SK-N-SH treated with all-trans-retinoic acid at 6 μM for 48 hours (cell line): Measurements from ENCODE around the gene ACTR8.
A peak's percentile ranks its signal among the peaks of the same experiment; 100 is the strongest.

Source experiments
- ATAC-seq: fragments of 200-7000 bp; cut with Tn5 transposase; 3 replicates; pipeline ENCODE4 v1.9.1; 2020; ENCODE audit warnings: mild to moderate bottlenecking, moderate library complexity
- ARNTL ChIP-seq: fragments of 450-650 bp; formaldehyde crosslinking; IDR thresholded peaks from 2 replicates; pipeline ENCODE4 v1.5.0; 2020; ENCODE audit warnings: low read depth, mild to moderate bottlenecking, moderate library complexity, borderline replicate concordance
- BACH2 ChIP-seq: fragments of 250-450 bp; sonication (Bioruptor Pico); IDR thresholded peaks from 2 replicates; pipeline ENCODE4 v1.9.0; 2021; ENCODE audit warnings: mild to moderate bottlenecking, borderline replicate concordance
- CSDC2 ChIP-seq: fragments of 250-450 bp; sonication (Bioruptor Pico); IDR thresholded peaks from 2 replicates; pipeline ENCODE4 v1.5.0; 2020; ENCODE audit warnings: mild to moderate bottlenecking, moderate library complexity
- ESRRG ChIP-seq: fragments of 250-450 bp; sonication (Bioruptor Pico); IDR thresholded peaks from 2 replicates; pipeline ENCODE4 v1.6.1; 2021; ENCODE audit warnings: mild to moderate bottlenecking
- GLIS3 ChIP-seq: fragments of 250-450 bp; sonication (Bioruptor Pico); IDR thresholded peaks from 2 replicates; pipeline ENCODE4 v1.5.0; 2020; ENCODE audit warnings: mild to moderate bottlenecking, moderate library complexity
- ISL1 ChIP-seq: fragments of 250-450 bp; sonication (Bioruptor Pico); IDR thresholded peaks from 2 replicates; pipeline ENCODE4 v2.1.2; 2022; ENCODE audit warnings: mild to moderate bottlenecking, moderate library complexity
- OSR1 ChIP-seq: fragments of 250-450 bp; sonication (Bioruptor Pico); IDR thresholded peaks from 2 replicates; pipeline ENCODE4 v1.8.0; 2022; ENCODE audit warnings: moderate library complexity, mild to moderate bottlenecking, inconsistent platforms
- PPARA ChIP-seq: fragments of 250-450 bp; sonication (Bioruptor Pico); IDR thresholded peaks from 2 replicates; pipeline ENCODE4 v1.5.0; 2020; ENCODE audit warnings: mild to moderate bottlenecking, borderline replicate concordance
- RARB ChIP-seq: fragments of 250-450 bp; sonication (Bioruptor Pico); IDR thresholded peaks from 2 replicates; pipeline ENCODE4 v1.8.0; 2021; ENCODE audit warnings: mild to moderate bottlenecking, moderate library complexity
- SNAI2 ChIP-seq: fragments of 250-450 bp; sonication (Bioruptor Pico); IDR thresholded peaks from 2 replicates; pipeline ENCODE4 v1.5.0; 2020; ENCODE audit warnings: mild to moderate bottlenecking, moderate library complexity
- TCF4 ChIP-seq: fragments of 250-450 bp; sonication (Bioruptor Pico); IDR thresholded peaks from 2 replicates; pipeline ENCODE4 v1.8.0; 2021; ENCODE audit warnings: mild to moderate bottlenecking, moderate library complexity, borderline replicate concordance
- TOX ChIP-seq: fragments of 250-450 bp; sonication (Bioruptor Pico); IDR thresholded peaks from 2 replicates; pipeline ENCODE4 v1.8.0; 2021; ENCODE audit warnings: mild to moderate bottlenecking, moderate library complexity, borderline replicate concordance
- ZC3H10 ChIP-seq: fragments of 250-450 bp; sonication (Bioruptor Pico); IDR thresholded peaks from 2 replicates; pipeline ENCODE4 v1.5.1; 2021; ENCODE audit warnings: mild to moderate bottlenecking, moderate library complexity
- ZFP3 ChIP-seq: fragments of 250-450 bp; sonication (Bioruptor Pico); IDR thresholded peaks from 2 replicates; pipeline ENCODE4 v1.5.0; 2020; ENCODE audit warnings: mild to moderate bottlenecking, moderate library complexity
- ZFP30 ChIP-seq: fragments of 450-650 bp; formaldehyde crosslinking; IDR thresholded peaks from 2 replicates; pipeline ENCODE4 v1.5.0; 2022; ENCODE audit warnings: mild to moderate bottlenecking, moderate library complexity
- ZNF565 ChIP-seq: fragments of 450-650 bp; formaldehyde crosslinking; conservative IDR thresholded peaks from 2 replicates; pipeline ENCODE4 v1.5.0; 2020; ENCODE audit warnings: low read depth, mild to moderate bottlenecking, moderate library complexity
- ZNF70 ChIP-seq: fragments of 450-650 bp; formaldehyde crosslinking; IDR thresholded peaks from 2 replicates; pipeline ENCODE4 v1.5.0; 2020; ENCODE audit warnings: mild to moderate bottlenecking, moderate library complexity
- ZNF8 ChIP-seq: fragments of 450-650 bp; formaldehyde crosslinking; IDR thresholded peaks from 2 replicates; pipeline ENCODE4 v1.5.0; 2020; ENCODE audit warnings: mild to moderate bottlenecking, moderate library complexity
- TF ChIP-seq, protein P1 (sequence below): fragments of 250-450 bp; sonication (Bioruptor Pico); IDR thresholded peaks from 2 replicates; pipeline ENCODE4 v1.5.1; 2020; ENCODE audit warnings: low read depth, mild to moderate bottlenecking, moderate library complexity
- TF ChIP-seq, protein P2 (sequence below): fragments of 250-450 bp; sonication (Bioruptor Pico); IDR thresholded peaks from 2 replicates; pipeline ENCODE4 v1.5.1; 2021; ENCODE audit warnings: mild to moderate bottlenecking, moderate library complexity
- TF ChIP-seq, protein P3 (sequence below): fragments of 250-450 bp; sonication (Bioruptor Pico); IDR thresholded peaks from 2 replicates; pipeline ENCODE4 v1.8.0; 2021; ENCODE audit warnings: low read depth, mild to moderate bottlenecking, moderate library complexity, borderline replicate concordance
- TF ChIP-seq, protein P4 (sequence below): fragments of 250-450 bp; sonication (Bioruptor Pico); IDR thresholded peaks from 2 replicates; pipeline ENCODE4 v1.8.0; 2020; ENCODE audit warnings: mild to moderate bottlenecking, moderate library complexity, borderline replicate concordance

ACTR8 gene

DNA sequence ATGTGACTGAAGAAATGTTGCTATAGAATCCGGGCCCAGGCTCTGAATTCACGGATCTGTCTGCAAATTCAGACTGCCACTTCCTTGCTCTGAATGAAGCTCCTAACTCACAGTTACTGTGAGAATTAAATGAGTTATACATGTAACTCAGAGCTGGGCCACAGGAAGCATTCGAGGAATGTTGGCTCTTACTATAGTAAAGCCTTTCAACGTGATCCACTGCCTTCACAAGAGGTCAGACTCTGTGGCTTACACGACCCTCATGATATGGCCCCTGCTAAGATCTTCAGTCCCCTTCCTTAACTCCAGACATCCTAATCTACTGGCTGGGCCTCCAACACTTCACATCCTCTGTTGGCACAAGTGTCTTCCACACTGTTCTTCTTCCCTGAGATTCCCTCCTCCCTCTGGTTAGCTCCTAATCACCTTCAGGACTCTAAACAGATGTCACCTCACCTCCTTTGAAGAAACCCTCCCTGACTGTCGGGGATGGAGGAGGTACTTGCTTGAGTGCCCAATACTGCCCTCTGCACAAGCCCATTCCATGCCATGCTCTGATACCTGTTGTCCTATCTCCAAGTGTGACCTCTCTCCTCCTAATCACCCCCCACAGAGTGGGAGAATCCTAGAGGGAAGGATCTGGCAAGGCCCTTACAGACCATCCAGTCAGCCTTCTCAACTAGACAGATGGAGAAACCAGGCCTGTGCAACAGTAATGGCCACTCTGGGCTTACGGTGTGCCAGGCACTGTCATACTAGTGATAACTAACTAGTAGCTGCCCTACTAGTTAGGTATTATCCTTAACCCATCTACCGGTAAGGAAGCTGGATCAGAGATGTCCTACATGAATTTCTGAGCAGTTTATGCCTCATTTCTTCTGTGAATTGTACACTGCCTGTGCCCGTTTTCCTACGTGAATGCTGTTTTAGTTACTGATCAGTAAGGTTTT is 1.3 kb downstream of the ACTR8 start:
- peak; percentile 5 for ATAC-seq

DNA sequence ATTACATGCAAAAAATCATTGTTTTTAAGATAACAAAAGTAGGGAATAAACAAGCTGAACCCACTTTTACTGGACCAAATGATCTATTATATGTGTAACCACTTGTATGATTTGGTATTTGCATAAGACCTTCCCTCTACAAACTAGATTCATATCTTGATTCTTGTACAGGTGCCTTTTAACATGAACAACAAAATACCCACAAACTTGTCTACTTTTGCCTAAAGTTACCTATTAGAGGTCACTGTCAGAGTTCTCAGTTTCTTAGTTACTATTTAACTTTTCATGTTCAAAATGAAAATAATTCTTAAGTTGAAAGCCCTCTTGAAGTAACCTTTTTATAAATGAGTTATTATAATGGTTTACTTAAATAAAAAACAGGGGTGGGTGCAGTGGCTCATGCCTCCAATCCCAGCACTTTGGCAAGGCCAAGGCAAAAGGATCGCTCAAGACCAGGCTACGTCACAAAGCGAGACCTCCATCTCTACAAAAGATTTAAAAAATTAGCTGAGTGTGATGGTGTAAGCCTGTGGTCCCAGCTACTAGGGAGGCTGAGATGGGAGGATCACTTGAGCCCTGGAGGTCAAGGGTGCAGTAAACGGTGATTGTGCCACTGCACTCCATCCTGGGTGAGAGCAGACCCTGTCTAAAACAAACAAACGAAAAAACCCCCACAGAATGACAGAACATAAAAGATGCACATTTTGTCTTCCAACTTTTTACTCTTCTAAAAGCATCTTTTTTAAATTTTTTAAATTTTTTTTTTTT is 16.0 kb downstream of the ACTR8 start:
- TF ChIP-seq, protein P1, sequence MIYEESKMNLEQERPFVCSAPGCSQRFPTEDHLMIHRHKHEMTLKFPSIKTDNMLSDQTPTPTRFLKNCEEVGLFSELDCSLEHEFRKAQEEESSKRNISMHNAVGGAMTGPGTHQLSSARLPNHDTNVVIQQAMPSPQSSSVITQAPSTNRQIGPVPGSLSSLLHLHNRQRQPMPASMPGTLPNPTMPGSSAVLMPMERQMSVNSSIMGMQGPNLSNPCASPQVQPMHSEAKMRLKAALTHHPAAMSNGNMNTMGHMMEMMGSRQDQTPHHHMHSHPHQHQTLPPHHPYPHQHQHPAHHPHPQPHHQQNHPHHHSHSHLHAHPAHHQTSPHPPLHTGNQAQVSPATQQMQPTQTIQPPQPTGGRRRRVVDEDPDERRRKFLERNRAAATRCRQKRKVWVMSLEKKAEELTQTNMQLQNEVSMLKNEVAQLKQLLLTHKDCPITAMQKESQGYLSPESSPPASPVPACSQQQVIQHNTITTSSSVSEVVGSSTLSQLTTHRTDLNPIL, result no peak
- TF ChIP-seq CSDC2 (CRISPR knock-in tag) (no peak), ARNTL (CRISPR knock-in tag) (no peak), ISL1 (CRISPR knock-in tag) (no peak), ZFP3 (no peak), ZC3H10 (CRISPR knock-in tag) (no peak), ZNF70 (CRISPR knock-in tag) (no peak), SNAI2 (CRISPR knock-in tag) (no peak), ESRRG (CRISPR knock-in tag) (no peak), RARB (no peak), BACH2 (CRISPR knock-in tag) (no peak), ZNF8 (no peak), ZFP30 (no peak), TOX (CRISPR knock-in tag) (no peak)
- TF ChIP-seq, protein P2, sequence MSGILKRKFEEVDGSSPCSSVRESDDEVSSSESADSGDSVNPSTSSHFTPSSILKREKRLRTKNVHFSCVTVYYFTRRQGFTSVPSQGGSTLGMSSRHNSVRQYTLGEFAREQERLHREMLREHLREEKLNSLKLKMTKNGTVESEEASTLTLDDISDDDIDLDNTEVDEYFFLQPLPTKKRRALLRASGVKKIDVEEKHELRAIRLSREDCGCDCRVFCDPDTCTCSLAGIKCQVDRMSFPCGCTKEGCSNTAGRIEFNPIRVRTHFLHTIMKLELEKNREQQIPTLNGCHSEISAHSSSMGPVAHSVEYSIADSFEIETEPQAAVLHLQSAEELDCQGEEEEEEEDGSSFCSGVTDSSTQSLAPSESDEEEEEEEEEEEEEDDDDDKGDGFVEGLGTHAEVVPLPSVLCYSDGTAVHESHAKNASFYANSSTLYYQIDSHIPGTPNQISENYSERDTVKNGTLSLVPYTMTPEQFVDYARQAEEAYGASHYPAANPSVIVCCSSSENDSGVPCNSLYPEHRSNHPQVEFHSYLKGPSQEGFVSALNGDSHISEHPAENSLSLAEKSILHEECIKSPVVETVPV (CRISPR knock-in tag), result no peak
- TF ChIP-seq, protein P3, sequence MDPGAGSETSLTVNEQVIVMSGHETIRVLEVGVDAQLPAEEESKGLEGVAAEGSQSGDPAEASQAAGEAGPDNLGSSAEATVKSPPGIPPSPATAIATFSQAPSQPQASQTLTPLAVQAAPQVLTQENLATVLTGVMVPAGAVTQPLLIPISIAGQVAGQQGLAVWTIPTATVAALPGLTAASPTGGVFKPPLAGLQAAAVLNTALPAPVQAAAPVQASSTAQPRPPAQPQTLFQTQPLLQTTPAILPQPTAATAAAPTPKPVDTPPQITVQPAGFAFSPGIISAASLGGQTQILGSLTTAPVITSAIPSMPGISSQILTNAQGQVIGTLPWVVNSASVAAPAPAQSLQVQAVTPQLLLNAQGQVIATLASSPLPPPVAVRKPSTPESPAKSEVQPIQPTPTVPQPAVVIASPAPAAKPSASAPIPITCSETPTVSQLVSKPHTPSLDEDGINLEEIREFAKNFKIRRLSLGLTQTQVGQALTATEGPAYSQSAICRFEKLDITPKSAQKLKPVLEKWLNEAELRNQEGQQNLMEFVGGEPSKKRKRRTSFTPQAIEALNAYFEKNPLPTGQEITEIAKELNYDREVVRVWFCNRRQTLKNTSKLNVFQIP (CRISPR knock-in tag), result no peak
- no peak for ATAC-seq

More for the DNA sequence above, 1.3 kb downstream of the ACTR8 start:
- no peak for TF ChIP-seq ZFP30
- TF ChIP-seq PPARA (CRISPR knock-in tag), result no peak
- no peak for TF ChIP-seq ZNF565 (CRISPR knock-in tag)
- TF ChIP-seq SNAI2 (CRISPR knock-in tag), result no peak
- no peak for TF ChIP-seq ARNTL (CRISPR knock-in tag)
- TF ChIP-seq CSDC2 (CRISPR knock-in tag), result no peak
- TF ChIP-seq ZNF70 (CRISPR knock-in tag), result no peak
- TF ChIP-seq TCF4 (CRISPR knock-in tag), result no peak
- TF ChIP-seq ZNF8, result no peak
- TF ChIP-seq ZFP3, result no peak
- no peak for TF ChIP-seq OSR1 (CRISPR knock-in tag)
- TF ChIP-seq, protein P2 (CRISPR knock-in tag), result no peak
- no peak for TF ChIP-seq ESRRG (CRISPR knock-in tag)
- TF ChIP-seq GLIS3 (CRISPR knock-in tag), result no peak
- TF ChIP-seq ZC3H10 (CRISPR knock-in tag), result no peak
- TF ChIP-seq, protein P4, sequence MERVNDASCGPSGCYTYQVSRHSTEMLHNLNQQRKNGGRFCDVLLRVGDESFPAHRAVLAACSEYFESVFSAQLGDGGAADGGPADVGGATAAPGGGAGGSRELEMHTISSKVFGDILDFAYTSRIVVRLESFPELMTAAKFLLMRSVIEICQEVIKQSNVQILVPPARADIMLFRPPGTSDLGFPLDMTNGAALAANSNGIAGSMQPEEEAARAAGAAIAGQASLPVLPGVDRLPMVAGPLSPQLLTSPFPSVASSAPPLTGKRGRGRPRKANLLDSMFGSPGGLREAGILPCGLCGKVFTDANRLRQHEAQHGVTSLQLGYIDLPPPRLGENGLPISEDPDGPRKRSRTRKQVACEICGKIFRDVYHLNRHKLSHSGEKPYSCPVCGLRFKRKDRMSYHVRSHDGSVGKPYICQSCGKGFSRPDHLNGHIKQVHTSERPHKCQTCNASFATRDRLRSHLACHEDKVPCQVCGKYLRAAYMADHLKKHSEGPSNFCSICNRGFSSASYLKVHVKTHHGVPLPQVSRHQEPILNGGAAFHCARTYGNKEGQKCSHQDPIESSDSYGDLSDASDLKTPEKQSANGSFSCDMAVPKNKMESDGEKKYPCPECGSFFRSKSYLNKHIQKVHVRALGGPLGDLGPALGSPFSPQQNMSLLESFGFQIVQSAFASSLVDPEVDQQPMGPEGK, result no peak
- TF ChIP-seq RARB, result no peak
- TF ChIP-seq, protein P1, result no peak
- TF ChIP-seq BACH2 (CRISPR knock-in tag), result no peak
- TF ChIP-seq, protein P3 (CRISPR knock-in tag), result no peak
- TF ChIP-seq, all 23 proteins: peak for 0
